ENCODE data around the gene SNAI3.

SNAI3 gene

GRCh38 chr16:88703486-88704309, 17.4 kb upstream of the SNAI3 start:
- DNase-seq = no peak

GRCh38 chr16:88702371-88703210, 16.3 kb upstream of the SNAI3 start:
- DNase-seq = no peak

- DNase-seq = no peak
Observed at GRCh38 chr16:88701581-88702370, 15.5 kb upstream of the SNAI3 start.

- DNase-seq = peak; percentile 91
Observed at GRCh38 chr16:88700636-88701482, 14.6 kb upstream of the SNAI3 start.

GRCh38 chr16:88700322-88700635, 14.0 kb upstream of the SNAI3 start:
- DNase-seq = no peak

GRCh38 chr16:88699180-88699579, 12.9 kb upstream of the SNAI3 start:
- DNase-seq = no peak

- no peak for DNase-seq
Observed at GRCh38 chr16:88698646-88699045, 12.3 kb upstream of the SNAI3 start.

GRCh38 chr16:88697831-88698615, 11.7 kb upstream of the SNAI3 start:
- DNase-seq = no peak

GRCh38 chr16:88697116-88697830, 11.0 kb upstream of the SNAI3 start:
- DNase-seq = no peak

GRCh38 chr16:88696441-88696840, 10.1 kb upstream of the SNAI3 start:
- no peak for DNase-seq

- no peak for DNase-seq
Observed at GRCh38 chr16:88695753-88696152, 9.4 kb upstream of the SNAI3 start.

- no peak for DNase-seq
Observed at GRCh38 chr16:88695218-88695617, 8.9 kb upstream of the SNAI3 start.

- no peak for DNase-seq
Observed at GRCh38 chr16:88694221-88695087, 8.1 kb upstream of the SNAI3 start.

GRCh38 chr16:88693420-88694177, 7.3 kb upstream of the SNAI3 start:
- no peak for DNase-seq

GRCh38 chr16:88692861-88693260, 6.6 kb upstream of the SNAI3 start:
- no peak for DNase-seq

- DNase-seq = no peak
Observed at GRCh38 chr16:88691924-88692560, 5.7 kb upstream of the SNAI3 start.

GRCh38 chr16:88691129-88691813, 5.0 kb upstream of the SNAI3 start:
- no peak for DNase-seq

All from NCI-H226 (cell line).